ENCODE measurements around the gene ACOXL. TPM values are rescaled to one million over a fixed set of nuclear protein-coding genes. Genes with fewer than 3 reads are reported as not detected.

ACOXL gene
- total and polyA plus RNA-seq, 10 of the 15 experiments (the other 5 are each of a cell fraction or from before 2014, with no cell fraction given) = 0.05 to 1.3 (median 0.71) TPM

DNA sequence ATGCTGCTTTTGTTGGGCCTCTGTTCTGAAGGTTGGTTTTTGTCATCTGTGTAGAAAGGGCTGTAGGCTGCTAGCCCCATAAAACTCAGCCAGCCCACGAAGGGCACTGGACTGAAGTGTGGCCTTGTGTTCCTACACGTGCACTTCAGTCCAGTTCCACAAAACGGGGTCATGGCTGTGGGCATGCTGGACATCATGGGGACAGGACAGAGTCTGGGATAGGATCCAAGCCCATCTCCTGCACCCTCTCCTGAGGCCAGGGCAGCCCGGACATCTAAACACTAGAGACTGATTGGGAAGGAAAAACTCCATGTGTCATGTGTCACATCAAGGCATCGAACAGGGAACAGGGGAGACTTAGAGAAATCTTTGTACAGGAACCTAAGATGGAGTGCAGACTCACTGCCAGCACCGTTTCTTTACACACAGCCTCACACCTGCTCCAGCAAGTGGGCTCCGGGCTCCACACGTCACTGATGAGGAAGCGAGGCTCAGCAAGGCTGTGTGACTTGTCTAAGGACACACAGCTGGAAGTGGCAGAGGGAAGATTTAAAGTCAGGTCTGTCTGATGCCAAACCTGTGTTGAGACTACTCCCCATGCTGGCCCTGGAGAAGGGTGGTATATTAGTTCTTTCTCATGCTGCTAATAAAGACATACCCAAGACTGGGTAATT is 313.5 kb downstream of the ACOXL start (continued):
- TF ChIP-seq KLF5 (IDR thresholded peaks at IDR 0.05; ENCODE audit: partially characterized antibody) = no peak
- TF ChIP-seq BCL3 (IDR thresholded peaks at IDR 0.05; ENCODE audit: borderline replicate concordance, insufficient read depth, low read depth, low read length, poor library complexity, severe bottlenecking) = no peak
- no peak for TF ChIP-seq RAD51 (IDR thresholded peaks at IDR 0.05)
- TF ChIP-seq ZNF687 (IDR thresholded peaks at IDR 0.05) = no peak
- TF ChIP-seq, protein P1, sequence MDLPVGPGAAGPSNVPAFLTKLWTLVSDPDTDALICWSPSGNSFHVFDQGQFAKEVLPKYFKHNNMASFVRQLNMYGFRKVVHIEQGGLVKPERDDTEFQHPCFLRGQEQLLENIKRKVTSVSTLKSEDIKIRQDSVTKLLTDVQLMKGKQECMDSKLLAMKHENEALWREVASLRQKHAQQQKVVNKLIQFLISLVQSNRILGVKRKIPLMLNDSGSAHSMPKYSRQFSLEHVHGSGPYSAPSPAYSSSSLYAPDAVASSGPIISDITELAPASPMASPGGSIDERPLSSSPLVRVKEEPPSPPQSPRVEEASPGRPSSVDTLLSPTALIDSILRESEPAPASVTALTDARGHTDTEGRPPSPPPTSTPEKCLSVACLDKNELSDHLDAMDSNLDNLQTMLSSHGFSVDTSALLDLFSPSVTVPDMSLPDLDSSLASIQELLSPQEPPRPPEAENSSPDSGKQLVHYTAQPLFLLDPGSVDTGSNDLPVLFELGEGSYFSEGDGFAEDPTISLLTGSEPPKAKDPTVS (IDR thresholded peaks at IDR 0.05; ENCODE audit: low read depth, low read length) = no peak
- TF ChIP-seq PAX8 (IDR thresholded peaks at IDR 0.05) = no peak
- no peak for TF ChIP-seq EP300 (IDR thresholded peaks at IDR 0.05; ENCODE audit: borderline replicate concordance in 1 of 2, control insufficient read depth in 1 of 2, low read depth in 2 of 2, low read length in 2 of 2)
- no peak for TF ChIP-seq NBN (IDR thresholded peaks at IDR 0.05)

All from GM12878 (cell line).